Superior temporal gyrus (tissue), 1 donor: ENCODE data around the gene RIC1.
"Not testable (repeated sequence)": the region's sequence is repeated elsewhere in the genome, so short reads cannot be mapped to it uniquely, and the experiment has no call there.

Experiments
- DNase-seq: peaks from one replicate; pipeline ENCODE4 v3.0.0-alpha.2; 2016; ENCODE audit errors: extremely low spot score

The RIC1 gene

GRCh38 chr9:5722679-5723078, 93.8 kb downstream of the RIC1 start:
- DNase-seq, result not testable (repeated sequence)

- no peak for DNase-seq
Observed at GRCh38 chr9:5735072-5735471, 106.2 kb downstream of the RIC1 start.

- no peak for DNase-seq
Observed at GRCh38 chr9:5736563-5737346, 107.8 kb downstream of the RIC1 start.

GRCh38 chr9:5743109-5743508, 114.2 kb downstream of the RIC1 start:
- no peak for DNase-seq

- DNase-seq, result no peak
Observed at GRCh38 chr9:5748438-5748837, 119.5 kb downstream of the RIC1 start.

GRCh38 chr9:5749306-5749705, 120.4 kb downstream of the RIC1 start:
- DNase-seq, result no peak

GRCh38 chr9:5750569-5750968, 121.7 kb downstream of the RIC1 start:
- no peak for DNase-seq

- no peak for DNase-seq
Observed at GRCh38 chr9:5756633-5757032, 127.7 kb downstream of the RIC1 start.

- DNase-seq, result no peak
Observed at GRCh38 chr9:5760338-5760737, 131.4 kb downstream of the RIC1 start.

- no peak for DNase-seq
Observed at GRCh38 chr9:5762421-5762820, 133.5 kb downstream of the RIC1 start.

GRCh38 chr9:5764130-5764868, 135.4 kb downstream of the RIC1 start:
- no peak for DNase-seq

GRCh38 chr9:5767968-5768932, 139.3 kb downstream of the RIC1 start:
- DNase-seq, result no peak

GRCh38 chr9:5773324-5773999, 144.6 kb downstream of the RIC1 start:
- no peak for DNase-seq

GRCh38 chr9:5778805-5779204, 149.9 kb downstream of the RIC1 start:
- DNase-seq, result no peak

- DNase-seq, result not testable (repeated sequence)
Observed at GRCh38 chr9:5779705-5780218, 150.9 kb downstream of the RIC1 start.

- not testable (repeated sequence) for DNase-seq
Observed at GRCh38 chr9:5783420-5783819, 154.5 kb downstream of the RIC1 start.

GRCh38 chr9:5783982-5784381, 155.1 kb downstream of the RIC1 start:
- no peak for DNase-seq

GRCh38 chr9:5784526-5785315, 155.8 kb downstream of the RIC1 start:
- no peak for DNase-seq

GRCh38 chr9:5786370-5787127, 157.6 kb downstream of the RIC1 start:
- DNase-seq, result no peak

GRCh38 chr9:5787220-5787619, 158.3 kb downstream of the RIC1 start:
- DNase-seq, result no peak
